ENCODE data around the gene NRP2. TPM values are rescaled to one million over a fixed set of nuclear protein-coding genes. Genes with fewer than 3 reads are reported as not detected.

The NRP2 gene
- polyA plus RNA-seq, 2 of the 4 experiments (the other 2 are of a cell fraction), result 144 to 159 TPM

GRCh38 chr2:205650931-205651330 lies 31.4 kb upstream of the NRP2 start (continued):
- TF ChIP-seq HOXA7 (CRISPR knock-in tag; IDR thresholded peaks at IDR 0.05) (no peak), HES2 (IDR thresholded peaks at IDR 0.05) (no peak), BHLHE40 (IDR thresholded peaks at IDR 0.05; ENCODE audit: low read depth, low read length) (no peak), NR3C1 (IDR thresholded peaks at IDR 0.05) (no peak), ZNF302 (CRISPR knock-in tag; IDR thresholded peaks at IDR 0.05) (no peak)

DNA sequence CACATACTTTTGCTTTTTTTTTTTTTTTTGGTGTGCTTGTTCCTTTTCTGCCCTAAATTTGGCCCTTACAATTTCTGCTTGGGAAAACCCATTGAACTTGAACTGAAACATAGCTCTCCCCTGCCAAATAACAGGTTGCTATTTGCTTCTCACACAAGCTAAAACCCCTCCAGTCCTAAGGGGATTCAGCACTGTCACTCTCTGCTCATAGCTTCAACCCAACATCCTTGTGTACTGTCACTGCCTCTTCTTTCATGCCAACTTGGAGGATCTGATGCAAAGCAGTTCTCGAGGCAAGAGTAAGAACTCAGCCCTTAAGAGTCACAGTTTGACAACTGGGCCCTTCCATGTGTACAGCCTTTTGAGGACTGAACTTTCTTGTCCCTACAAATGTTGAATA lies 30.6 kb upstream of the NRP2 start:
- no peak overlapping the region for H3K4me2 ChIP-seq
- ChIA-PET CTCF (interaction anchor here (0.6 to 1.5 kb wide), 2 partner anchors 125 to 274 kb away, joined by 3 read pairs; no protein-coding TSS in a partner anchor), POLR2A (no interaction called here)
- DNase-seq (ENCODE audit: low read depth in 1 of 2, low spot score in 1 of 2) (no peak), FAIRE-seq (no peak), ATAC-seq (no peak)
- TF ChIP-seq RARB (CRISPR knock-in tag; IDR thresholded peaks at IDR 0.05) (no peak), E2F6 (IDR thresholded peaks at IDR 0.05; ENCODE audit: borderline replicate concordance, low read depth) (no peak), HOXA7 (CRISPR knock-in tag; IDR thresholded peaks at IDR 0.05) (no peak), ZC3H11A (IDR thresholded peaks at IDR 0.05) (no peak), EHMT2 (IDR thresholded peaks at IDR 0.05; ENCODE audit: low read depth) (no peak), POLR2AphosphoS2 (conservative IDR thresholded peaks at IDR 0.05; ENCODE audit: low read length) (no peak), ZNF302 (CRISPR knock-in tag; IDR thresholded peaks at IDR 0.05) (no peak), CTCF (IDR thresholded peaks at IDR 0.05) (no peak), HDAC2 (IDR thresholded peaks at IDR 0.05) (no peak), HES2 (IDR thresholded peaks at IDR 0.05) (no peak), JUNB (IDR thresholded peaks at IDR 0.05) (no peak), HOXB5 (CRISPR knock-in tag; IDR thresholded peaks at IDR 0.05) (no peak), ZSCAN20 (CRISPR knock-in tag; IDR thresholded peaks at IDR 0.05) (no peak), MYC (IDR thresholded peaks at IDR 0.05; ENCODE audit: borderline replicate concordance, low read length) (no peak), POLR2A (IDR thresholded peaks at IDR 0.05; ENCODE audit: low read length) (no peak), HEYL (CRISPR knock-in tag; IDR thresholded peaks at IDR 0.05) (no peak), CBX8 (IDR thresholded peaks at IDR 0.05) (no peak), MAFK (IDR thresholded peaks at IDR 0.05; ENCODE audit: partially characterized antibody) (no peak), RNF2 (IDR thresholded peaks at IDR 0.05; ENCODE audit: borderline replicate concordance, low read depth) (no peak)
- no peaks in the 10 kb centered on the region for H3K9me3 ChIP-seq
- no peaks in the 10 kb centered on the region for H3K4me1 ChIP-seq
- no peak overlapping the region for H3K4me3 ChIP-seq
- no peak overlapping the region for H3K27ac ChIP-seq
- 0% methylated on average over 1 of the region's 1 CpG for WGBS (ENCODE audit: missing lambda C conversion rate)

DNA sequence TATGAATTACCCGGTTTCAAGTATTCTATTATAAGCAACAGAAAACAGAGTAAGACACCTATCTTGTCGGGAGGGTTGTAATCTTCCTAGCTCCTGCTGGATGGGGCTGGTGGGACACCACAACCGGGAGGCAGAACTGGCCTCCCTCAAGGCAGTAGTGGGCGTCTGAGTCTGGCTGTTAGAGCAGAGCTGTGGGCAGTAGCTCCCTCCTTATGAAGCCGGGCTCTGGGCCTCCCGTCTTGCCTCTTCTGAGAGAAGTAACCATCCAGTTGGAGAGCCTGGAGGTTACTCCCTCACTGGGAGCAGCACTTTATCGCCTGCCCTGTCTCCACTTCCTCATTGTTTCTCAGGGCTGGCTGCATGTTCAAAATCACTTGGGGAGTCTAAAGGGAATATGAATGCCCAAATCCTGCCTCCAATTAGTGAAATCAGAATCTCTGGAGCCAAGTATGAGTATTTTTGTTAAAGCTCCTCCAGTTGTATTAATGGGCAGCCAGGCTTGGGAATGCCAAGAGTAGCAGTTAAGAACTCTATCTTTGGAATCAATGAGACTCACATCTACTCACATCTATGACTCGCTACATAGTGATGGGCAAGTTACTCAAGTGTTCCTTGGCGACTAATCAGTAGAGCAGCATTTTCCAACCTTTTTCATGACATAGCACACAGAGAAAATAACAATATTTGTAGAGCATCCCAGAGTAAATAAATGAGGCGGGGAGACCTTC lies 27.3 kb upstream of the NRP2 start:
- DNase-seq (ENCODE audit: low read depth in 1 of 2, low spot score in 1 of 2) (no peak), FAIRE-seq (no peak), ATAC-seq (0 out of 6 replicates have a peak, but pooled peaks of 1 of the 2 experiments have one; percentile 16)
- WGBS (ENCODE audit: missing lambda C conversion rate), result 47% methylated on average over 9 of the region's 10 CpGs
- H3K4me1 ChIP-seq, result peaks cover 4% of the 10 kb centered on the region; the same call in 2 of the 3 replicates
- H3K27ac ChIP-seq, result no peak overlapping the region
- no peaks in the 10 kb centered on the region for H3K9me3 ChIP-seq
- TF ChIP-seq NR3C1 (IDR thresholded peaks at IDR 0.05) (no peak), NFE2L2 (conservative IDR thresholded peaks at IDR 0.05; ENCODE audit: low read length) (no peak), HOXB13 (CRISPR knock-in tag; IDR thresholded peaks at IDR 0.05; ENCODE audit: low read depth) (no peak), RCOR1 (IDR thresholded peaks at IDR 0.05; ENCODE audit: low read depth, low read length) (no peak), FOXS1 (CRISPR knock-in tag; IDR thresholded peaks at IDR 0.05) (no peak), JUN (IDR thresholded peaks at IDR 0.05) (no peak), KDM1A (IDR thresholded peaks at IDR 0.05; ENCODE audit: low read depth) (no peak), CHD4 (IDR thresholded peaks at IDR 0.05; ENCODE audit: borderline replicate concordance) (no peak), POLR2A (IDR thresholded peaks at IDR 0.05; ENCODE audit: low read length) (no peak), HOXB5 (CRISPR knock-in tag; IDR thresholded peaks at IDR 0.05) (no peak), EHF (CRISPR knock-in tag; IDR thresholded peaks at IDR 0.05) (no peak)
- TF ChIP-seq, protein P1, sequence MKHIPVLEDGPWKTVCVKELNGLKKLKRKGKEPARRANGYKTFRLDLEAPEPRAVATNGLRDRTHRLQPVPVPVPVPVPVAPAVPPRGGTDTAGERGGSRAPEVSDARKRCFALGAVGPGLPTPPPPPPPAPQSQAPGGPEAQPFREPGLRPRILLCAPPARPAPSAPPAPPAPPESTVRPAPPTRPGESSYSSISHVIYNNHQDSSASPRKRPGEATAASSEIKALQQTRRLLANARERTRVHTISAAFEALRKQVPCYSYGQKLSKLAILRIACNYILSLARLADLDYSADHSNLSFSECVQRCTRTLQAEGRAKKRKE (CRISPR knock-in tag; IDR thresholded peaks at IDR 0.05; ENCODE audit: low read depth), result no peak
- no peak overlapping the region for H3K4me3 ChIP-seq
- CTCF ChIA-PET, result interaction anchor here (1.2 to 1.6 kb wide), 2 partner anchors 24 to 293 kb away, joined by 3 read pairs; no protein-coding TSS in a partner anchor
- H3K4me2 ChIP-seq, result no peak overlapping the region
- POLR2A ChIA-PET, result no interaction called here

Data from A549 (cell line).